GM12878 (cell line): ENCODE measurements around the gene CHD9. TPM values are rescaled to one million over a fixed set of nuclear protein-coding genes. Genes with fewer than 3 reads are reported as not detected.

ENCODE experiments used
- BHLHE40 ChIP-seq, 2 experiments: fragments of 450-650 bp in 1 of 2; IDR thresholded peaks; 2 replicates each; pipeline ENCODE4 v1.6.1; 2011 to 2017; ENCODE audit warnings: low read depth in 2 of 2, borderline replicate concordance in 1 of 2, improper control_type of control experiment in 1 of 2, low read length in 1 of 2, mild to moderate bottlenecking in 1 of 2
- BMI1 ChIP-seq: fragments of 450-650 bp; IDR thresholded peaks from 2 replicates; pipeline ENCODE4 v1.6.1; 2016; ENCODE audit warnings: mild to moderate bottlenecking, moderate library complexity, borderline replicate concordance
- CEBPZ ChIP-seq: fragments of 150-350 bp; IDR thresholded peaks from 2 replicates; pipeline ENCODE4 v1.6.1; 2016; ENCODE audit warnings: low read depth, low read length
- CHD2 ChIP-seq: IDR thresholded peaks from 2 replicates; pipeline ENCODE4 v1.6.1; 2011; ENCODE audit warnings: low read depth, low read length, improper control_type of control experiment, borderline replicate concordance
- EED ChIP-seq: sonication (generic); IDR thresholded peaks from 2 replicates; pipeline ENCODE4 v1.6.1; 2016; ENCODE audit warnings: antibody characterized with exemption, low read depth
- EZH2 ChIP-seq: IDR thresholded peaks from 2 replicates; pipeline ENCODE4 v1.6.1; 2012; ENCODE audit warnings: low read depth, mild to moderate bottlenecking, control low read depth, inconsistent platforms, low read length, borderline replicate concordance; ENCODE audit not compliant: control insufficient read depth
- LARP7 ChIP-seq: fragments of 450-650 bp; IDR thresholded peaks from 2 replicates; pipeline ENCODE4 v1.6.1; 2017; ENCODE audit warnings: mild to moderate bottlenecking
- MTA3 ChIP-seq: IDR thresholded peaks from 2 replicates; pipeline ENCODE4 v1.6.1; 2012; ENCODE audit warnings: low read length, inconsistent platforms, borderline replicate concordance
- NBN ChIP-seq: fragments of 450-650 bp; IDR thresholded peaks from 2 replicates; pipeline ENCODE4 v1.6.1; 2016
- POLR2A ChIP-seq: IDR thresholded peaks from 2 replicates; pipeline ENCODE4 v1.6.1; 2011; ENCODE audit warnings: low read depth, mild to moderate bottlenecking, low read length
- POU2F2 ChIP-seq: IDR thresholded peaks from 3 replicates; pipeline ENCODE4 v1.6.1; 2011; ENCODE audit warnings: low read depth, mild to moderate bottlenecking, low read length, borderline replicate concordance
- RBBP5 ChIP-seq: fragments of 200-600 bp; sonication (generic); conservative IDR thresholded peaks from 2 replicates; pipeline ENCODE4 v1.6.1; 2016
- RFX5 ChIP-seq: IDR thresholded peaks from 2 replicates; pipeline ENCODE4 v1.6.1; 2011; ENCODE audit warnings: low read depth, low read length, improper control_type of control experiment
- RUNX3 ChIP-seq: IDR thresholded peaks from 2 replicates; pipeline ENCODE4 v1.6.1; 2012; ENCODE audit warnings: low read length, inconsistent platforms
- STAT3 ChIP-seq: IDR thresholded peaks from 2 replicates; pipeline ENCODE4 v1.6.1; 2011; ENCODE audit warnings: low read depth, low read length, improper control_type of control experiment
- TBL1XR1 ChIP-seq: IDR thresholded peaks from 2 replicates; pipeline ENCODE4 v1.6.1; 2012; ENCODE audit warnings: low read depth, low read length, improper control_type of control experiment
- YBX1 ChIP-seq: fragments of 450-650 bp; IDR thresholded peaks from 2 replicates; pipeline ENCODE4 v1.6.1; 2016; ENCODE audit warnings: antibody characterized with exemption
- ZBTB33 ChIP-seq: fragments of 450-650 bp; IDR thresholded peaks from 2 replicates; pipeline ENCODE4 v1.6.1; 2017; ENCODE audit warnings: mild to moderate bottlenecking
- ZBTB40 ChIP-seq: fragments of 450-650 bp; IDR thresholded peaks from 2 replicates; pipeline ENCODE4 v1.6.1; 2016; ENCODE audit warnings: mild to moderate bottlenecking, moderate library complexity, borderline replicate concordance
- ZNF24 ChIP-seq: fragments of 450-650 bp; IDR thresholded peaks from 2 replicates; pipeline ENCODE4 v1.6.1; 2017; ENCODE audit warnings: antibody characterized with exemption, mild to moderate bottlenecking
- polyA plus RNA-seq, 11 experiments: library from polyadenylated mRNA; depleted of rRNA in 4 of 11; unstranded in 6 of 11; stranded (reverse) in 5 of 11; fragments of >200 nt; fragmentation: Nextera tagmentation in 4 of 11; fragmentation: Illumina TruSeq in 1 of 11; extraction: Ambion mirVana in 4 of 11; extraction: Trizol in 1 of 11; gene quantifications; 1 replicate in 1 of 11; 2 replicates in 10 of 11; pipeline versions ENCODE4 v1.2.1 to v1.2.3, GENCODE V29; 2011 to 2016; ENCODE audit warnings: inconsistent platforms in 2 of 11, missing spikeins in 2 of 11, low read depth in 1 of 11
- total RNA-seq, 4 experiments: library from RNA; depleted of rRNA in 3 of 4; stranded (reverse); fragments of >200 nt in 3 of 4; fragmentation: Illumina TruSeq in 1 of 4; extraction: Trizol in 1 of 4; gene quantifications; 2 replicates each; pipeline versions ENCODE4 v1.2.1 to v1.2.3, GENCODE V29; 2013 to 2021

Gene CHD9
- total and polyA plus RNA-seq, 10 of the 15 experiments (the other 5 are each of a cell fraction or from before 2014, with no cell fraction given) = 29.2 to 95.7 (median 54.3) TPM

- no peak for TF ChIP-seq RFX5
- TF ChIP-seq CEBPZ = no peak
- 0 out of 4 replicates have a peak, but pooled peaks of 1 of the 2 experiments have one; percentile 5 for TF ChIP-seq BHLHE40 (IDR thresholded peaks at IDR 0.05; ENCODE audit: borderline replicate concordance in 1 of 2, low read depth in 2 of 2, low read length in 1 of 2)
- peak; percentile 55; the same call in 1 of the 2 replicates for TF ChIP-seq TBL1XR1
- no peak for TF ChIP-seq ZNF24
- peak; percentile 93 for TF ChIP-seq RUNX3
- no peak for TF ChIP-seq EZH2
- TF ChIP-seq ZBTB33 = no peak
- no peak for TF ChIP-seq LARP7
- no peak for TF ChIP-seq NBN
- no peak for TF ChIP-seq YBX1
- peak; percentile 61; the same call in 1 of the 2 replicates for TF ChIP-seq CHD2
- TF ChIP-seq ZBTB40 = no peak
- no peak for TF ChIP-seq RBBP5
- peak; percentile 95 for TF ChIP-seq EED
- no peak for TF ChIP-seq BMI1
- no peak for TF ChIP-seq STAT3
- TF ChIP-seq POLR2A = peak; percentile 57; the same call in 1 of the 2 replicates
- TF ChIP-seq MTA3 = no peak; the same call in 1 of the 2 replicates
- TF ChIP-seq POU2F2 = no peak
Measured at GRCh38 chr16:53090591-53091411, 36.0 kb downstream of the CHD9 start (continued).
